ENCODE measurements around the gene MARK3. TPM values are rescaled to one million over a fixed set of nuclear protein-coding genes. Genes with fewer than 3 reads are reported as not detected.

The MARK3 gene
- total and polyA plus RNA-seq, 2 of the 4 experiments (the other 2 are of a cell fraction): 78.5 to 80.5 TPM

DNA sequence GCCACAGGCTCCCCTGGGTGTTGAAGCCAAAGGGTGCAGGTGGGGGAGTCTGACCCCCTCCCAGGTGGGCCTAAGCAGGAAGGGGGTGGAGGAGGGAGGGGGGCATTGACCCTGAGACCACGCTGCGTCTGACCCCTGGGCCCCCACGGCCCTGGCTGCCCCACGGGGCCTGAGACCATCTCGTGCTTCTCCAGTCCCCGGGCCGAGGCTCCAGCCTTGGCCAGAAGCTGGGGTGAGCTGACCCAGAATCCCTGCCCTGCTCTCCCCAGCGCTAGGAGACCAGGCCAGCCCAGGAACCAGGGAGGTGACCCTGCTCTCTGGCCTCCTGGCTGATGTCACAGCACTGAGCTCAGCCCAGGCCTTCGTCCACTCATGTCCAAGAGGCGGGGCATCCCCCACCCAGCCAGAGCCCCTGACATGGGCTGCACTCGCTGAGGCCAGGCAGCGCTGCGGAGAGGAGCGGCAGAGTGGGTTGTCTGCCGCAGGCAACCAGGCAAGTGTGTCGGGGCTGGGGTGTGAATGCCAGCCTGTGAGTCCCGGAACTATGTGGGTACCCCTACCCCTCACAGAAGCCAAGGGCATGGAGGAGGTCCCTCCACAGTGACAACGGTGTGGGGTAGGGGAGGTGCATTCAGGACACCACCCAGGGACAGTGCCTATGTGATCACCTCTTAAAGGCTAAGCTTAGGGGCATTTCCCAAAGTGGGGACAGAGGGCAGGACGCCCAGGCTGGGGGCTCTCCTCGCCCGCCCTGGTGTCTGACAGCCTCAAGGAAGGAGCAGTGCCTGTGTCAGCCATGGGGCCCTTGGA is 150.1 kb downstream of the MARK3 start:
- Histone ChIP-seq H3K9me3 (ENCODE audit: control insufficient read depth, insufficient read depth, low read length) (no peaks in the 10 kb centered on the region), H4K8ac (ENCODE audit: low read depth in 2 of 2, low read length in 2 of 2) (no peak overlapping the region), H3K4me2 (ENCODE audit: low read depth, low read length) (no peak overlapping the region), H2AK9ac (replicated peaks; ENCODE audit: low read depth, low read length, poor library complexity) (no peak overlapping the region), H4K20me1 (ENCODE audit: insufficient read depth, low read length) (peaks cover 19% of the 10 kb centered on the region), H2BK15ac (ENCODE audit: low read depth, low read length) (no peak overlapping the region), H2AK5ac (ENCODE audit: low read depth, low read length) (no peak overlapping the region), H3K14ac (replicated peaks; ENCODE audit: low read depth, low read length) (no peak overlapping the region), H3K9ac (ENCODE audit: low read depth, low read length) (no peak overlapping the region), H2BK20ac (ENCODE audit: low read depth, low read length) (no peak overlapping the region), H2BK120ac (ENCODE audit: low read depth, low read length) (no peak overlapping the region), H3K56ac (ENCODE audit: extremely low read depth, insufficient read depth, low read length) (no peak overlapping the region), H2AFZ (replicated peaks; ENCODE audit: low read length, poor library complexity) (no peak overlapping the region), H3K18ac (ENCODE audit: low read depth, low read length) (no peak overlapping the region), H3K79me1 (ENCODE audit: low read depth in 1 of 2, low read length in 2 of 2) (peaks cover 0 to 23% of the 10 kb centered on the region in 2 experiments; a peak in 3 of 4 replicates), H3K27ac (ENCODE audit: insufficient read depth, low read length) (no peak overlapping the region), H2BK5ac (ENCODE audit: low read depth, low read length, poor library complexity, severe bottlenecking) (no peak overlapping the region), H3K36me3 (ENCODE audit: control insufficient read depth, insufficient read depth, low read length) (peaks cover 12% of the 10 kb centered on the region; the same call in 1 of the 2 replicates), H4K5ac (ENCODE audit: low read depth, low read length) (no peak overlapping the region), H4K91ac (ENCODE audit: insufficient read depth, low read depth, low read length) (no peak overlapping the region), H3K4me1 (ENCODE audit: control insufficient read depth, insufficient read depth, low read length) (peaks cover 5% of the 10 kb centered on the region), H3K4me3 (ENCODE audit: insufficient read depth, low read depth, low read length) (no peak overlapping the region), H3K23ac (ENCODE audit: low read depth, low read length) (no peak overlapping the region), H3K4ac (ENCODE audit: low read depth, low read length) (no peak overlapping the region), H3K27me3 (ENCODE audit: control insufficient read depth, insufficient read depth, low read length) (no peaks in the 10 kb centered on the region), H3K9me1 (ENCODE audit: insufficient read depth, low read length) (peaks cover 3% of the 10 kb centered on the region; the same call in 1 of the 2 replicates)
- intact Hi-C loops (cut with micrococcal nuclease) (no loop called here), in situ Hi-C loops (cut with MboI; ENCODE audit: low sequenced_read_pairs) (no loop called here), dilution Hi-C loops (cut with HindIII; ENCODE audit: low sequenced_read_pairs, unreplicated experiment) (no loop called here)
- no peak for TF ChIP-seq RCOR1 (IDR thresholded peaks at IDR 0.05; ENCODE audit: insufficient replicate concordance, low read length)
- no peak for TF ChIP-seq RFX5 (IDR thresholded peaks at IDR 0.05; ENCODE audit: low read depth, low read length)
- TF ChIP-seq MAZ (IDR thresholded peaks at IDR 0.05; ENCODE audit: borderline replicate concordance, low read depth, low read length): no peak
- TF ChIP-seq NFE2L2 (IDR thresholded peaks at IDR 0.05; ENCODE audit: low read depth, low read length): no peak
- no peak for TF ChIP-seq BHLHE40 (IDR thresholded peaks at IDR 0.05; ENCODE audit: low read depth, low read length)
- BruUV-seq (replicated peaks): no TSS peak
- ATAC-seq (ENCODE audit: low read depth): no peak
- ChIA-PET CTCF (no interaction called here), POLR2A (ENCODE audit: unreplicated experiment) (no interaction called here)
- no peak for DNase-seq
- WGBS, 2 experiments (ENCODE audit: extremely low coverage in 2 of 2, insufficient read length in 1 of 2): 81% methylated on average over 8 of the region's 21 CpGs; no CpG with 5 or more reads in 1 of the 2 experiments

All from IMR-90 (cell line).